H1 (cell line): Measurements from ENCODE around the gene KDM2A.

Source experiments
- CEBPB ChIP-seq: IDR thresholded peaks from 2 replicates; pipeline ENCODE4 v1.6.1; 2012; ENCODE audit warnings: low read depth, low read length
- CREB1 ChIP-seq: IDR thresholded peaks from 2 replicates; pipeline ENCODE4 v1.6.1; 2012; ENCODE audit warnings: inconsistent platforms
- CTCF ChIP-seq, 3 experiments: IDR thresholded peaks; 1 replicate in 2 of 3; 2 replicates in 1 of 3; pipeline versions ENCODE4 v1.5.1 to v1.6.1; 2011; ENCODE audit warnings: low read length in 3 of 3, mild to moderate bottlenecking in 3 of 3, inconsistent platforms in 2 of 3, low read depth in 1 of 3, moderate library complexity in 1 of 3; ENCODE audit not compliant: insufficient read depth in 1 of 3; ENCODE audit errors: control extremely low read depth in 1 of 3
- GTF2F1 ChIP-seq: IDR thresholded peaks from 2 replicates; pipeline ENCODE4 v1.6.1; 2012; ENCODE audit warnings: low read depth, low read length, improper control_type of control experiment, borderline replicate concordance
- JUN ChIP-seq: IDR thresholded peaks from 2 replicates; pipeline ENCODE4 v1.6.1; 2011; ENCODE audit warnings: low read depth, mild to moderate bottlenecking, improper control_type of control experiment, low read length
- JUND ChIP-seq: IDR thresholded peaks from 2 replicates; pipeline ENCODE4 v1.6.1; 2011; ENCODE audit warnings: mild to moderate bottlenecking, improper control_type of control experiment, low read length
- KDM4A ChIP-seq: IDR thresholded peaks from one replicate; pipeline ENCODE4 v1.7.1; 2012; ENCODE audit warnings: low read depth, mild to moderate bottlenecking, moderate library complexity, low read length, inconsistent platforms; ENCODE audit not compliant: severe bottlenecking
- POLR2A ChIP-seq, 2 experiments: IDR thresholded peaks; 1 replicate in 1 of 2; 2 replicates in 1 of 2; pipeline ENCODE4 v1.6.1; 2011; ENCODE audit warnings: low read depth in 2 of 2, low read length in 2 of 2, mild to moderate bottlenecking in 2 of 2; ENCODE audit errors: control extremely low read depth in 1 of 2
- RBBP5 ChIP-seq: IDR thresholded peaks from 2 replicates; pipeline ENCODE4 v1.7.1; 2012; ENCODE audit warnings: low read depth, mild to moderate bottlenecking, inconsistent platforms, low read length, moderate library complexity, borderline replicate concordance
- RFX5 ChIP-seq: IDR thresholded peaks from 2 replicates; pipeline ENCODE4 v1.6.1; 2011; ENCODE audit warnings: low read depth, low read length, improper control_type of control experiment, borderline replicate concordance
- SIN3A ChIP-seq, 2 experiments: IDR thresholded peaks in 1 of 2; conservative IDR thresholded peaks in 1 of 2; 2 replicates each; pipeline ENCODE4 v1.6.1; 2011 to 2012; ENCODE audit warnings: low read length in 2 of 2, improper control_type of control experiment in 1 of 2, low read depth in 1 of 2, mild to moderate bottlenecking in 1 of 2
- TAF1 ChIP-seq: IDR thresholded peaks from 2 replicates; pipeline ENCODE4 v1.6.1; 2011; ENCODE audit warnings: mild to moderate bottlenecking, low read depth, low read length
- TBP ChIP-seq: IDR thresholded peaks from 2 replicates; pipeline ENCODE4 v1.6.1; 2011; ENCODE audit warnings: low read depth, low read length, improper control_type of control experiment
- TEAD4 ChIP-seq: IDR thresholded peaks from 2 replicates; pipeline ENCODE4 v1.6.1; 2012; ENCODE audit warnings: low read depth, low read length, inconsistent platforms, mixed read lengths

GRCh38 chr11:67300256-67300755 is 181.2 kb downstream of the KDM2A start:
- TF ChIP-seq SIN3A (conservative IDR thresholded peaks at IDR 0.05 in 1 of 2, IDR thresholded peaks at IDR 0.05 in 1 of 2; ENCODE audit: low read depth in 1 of 2, low read length in 2 of 2) = no peak
- no peak for TF ChIP-seq CTCF (IDR thresholded peaks at IDR 0.05; ENCODE audit: control extremely low read depth in 1 of 3, insufficient read depth in 1 of 3, low read depth in 1 of 3, low read length in 3 of 3)
- TF ChIP-seq JUND = no peak
- TF ChIP-seq CREB1 = no peak
- TF ChIP-seq TEAD4 = no peak
- no peak for TF ChIP-seq GTF2F1
- no peak for TF ChIP-seq RBBP5
- TF ChIP-seq RFX5 = no peak
- TF ChIP-seq CEBPB = no peak
- no peak for TF ChIP-seq TAF1
- no peak for TF ChIP-seq POLR2A (IDR thresholded peaks at IDR 0.05; ENCODE audit: control extremely low read depth in 1 of 2, low read depth in 2 of 2, low read length in 2 of 2)
- TF ChIP-seq JUN = no peak
- no peak for TF ChIP-seq KDM4A
- TF ChIP-seq TBP = no peak
